ENCODE measurements around the gene ORC3. TPM values are rescaled to one million over a fixed set of nuclear protein-coding genes. Genes with fewer than 3 reads are reported as not detected.
"Not testable (repeated sequence)": the region's sequence is repeated elsewhere in the genome, so short reads cannot be mapped to it uniquely, and the experiment has no call there.

Gene ORC3
- total RNA-seq, 1 donor from 2014 or later = 13.3 TPM

DNA sequence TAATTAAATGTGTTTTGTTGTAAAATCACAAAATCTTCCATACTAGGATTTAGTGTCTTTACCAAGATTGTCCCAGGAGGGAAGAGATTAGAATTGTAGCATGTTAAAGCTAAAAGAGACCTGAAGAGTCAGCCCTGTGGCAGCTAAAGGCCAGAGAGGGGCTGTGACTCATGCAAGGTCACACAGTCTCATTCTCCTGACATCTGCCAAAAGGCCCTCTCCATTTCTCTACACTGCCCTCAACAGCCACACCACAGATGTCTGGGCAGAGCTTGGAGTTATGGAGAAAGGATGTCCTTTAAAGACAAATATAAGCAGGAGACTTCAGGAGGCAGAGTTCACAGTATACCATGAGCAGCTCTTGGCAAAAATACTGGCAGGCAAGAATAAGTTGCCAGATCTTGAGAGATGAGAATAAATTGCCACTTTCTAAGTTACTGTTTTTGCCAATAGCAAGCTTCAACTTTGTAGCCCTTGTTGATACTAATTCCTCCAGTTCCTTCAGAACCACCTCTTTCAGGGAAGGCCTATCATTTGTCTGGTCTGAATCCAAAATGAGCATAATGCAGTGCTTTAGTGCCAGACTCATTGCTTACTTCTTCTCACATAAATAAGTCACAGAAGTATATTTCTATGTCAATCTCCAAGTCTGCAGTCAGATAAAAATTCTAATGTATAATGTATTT is 70.4 kb downstream of the ORC3 start:
- no peak for DNase-seq (ENCODE audit: low read depth, low spot score)

DNA sequence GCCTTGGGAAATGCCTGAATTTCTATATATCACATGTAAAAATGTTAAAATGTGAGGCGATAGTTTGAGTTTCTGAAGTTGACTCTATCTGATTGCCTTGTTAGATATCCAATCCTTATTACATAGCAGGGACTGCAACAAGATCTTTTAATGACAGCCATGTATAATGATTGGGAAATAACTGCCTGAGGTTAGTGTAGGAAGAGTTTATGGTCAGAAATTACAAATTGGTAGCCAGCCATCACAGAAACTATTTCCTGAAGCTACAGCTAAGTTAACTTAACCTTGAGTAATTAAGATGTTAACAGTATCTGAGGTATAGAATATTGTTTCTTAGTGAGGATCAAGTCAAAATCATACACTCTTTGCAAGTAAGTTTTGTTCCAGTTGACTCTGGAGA is 71.1 kb downstream of the ORC3 start:
- DNase-seq (ENCODE audit: low read depth, low spot score) = no peak

GRCh38 chr6:87661503-87661902 is 71.6 kb downstream of the ORC3 start:
- no peak for DNase-seq (ENCODE audit: low read depth, low spot score)

DNA sequence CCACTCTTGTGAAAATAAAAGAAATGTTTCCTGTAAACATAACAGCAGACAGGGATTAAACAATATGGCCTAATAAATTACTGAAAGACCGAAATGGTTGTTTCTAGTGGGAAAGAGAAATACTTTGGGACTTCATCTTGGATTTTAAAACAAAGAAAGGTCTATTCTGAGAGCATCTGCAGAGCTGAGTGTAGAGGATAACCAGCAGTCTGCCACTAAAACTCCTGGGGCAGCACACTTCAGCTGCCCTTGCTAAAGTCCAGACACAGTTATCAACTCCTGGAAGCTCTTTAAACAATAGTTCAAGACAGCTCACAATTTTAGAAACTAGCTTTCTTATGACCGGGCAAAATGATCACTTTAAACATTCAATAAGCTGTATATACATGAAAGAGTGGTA is 73.5 kb downstream of the ORC3 start:
- no peak for DNase-seq (ENCODE audit: low read depth, low spot score)

DNA sequence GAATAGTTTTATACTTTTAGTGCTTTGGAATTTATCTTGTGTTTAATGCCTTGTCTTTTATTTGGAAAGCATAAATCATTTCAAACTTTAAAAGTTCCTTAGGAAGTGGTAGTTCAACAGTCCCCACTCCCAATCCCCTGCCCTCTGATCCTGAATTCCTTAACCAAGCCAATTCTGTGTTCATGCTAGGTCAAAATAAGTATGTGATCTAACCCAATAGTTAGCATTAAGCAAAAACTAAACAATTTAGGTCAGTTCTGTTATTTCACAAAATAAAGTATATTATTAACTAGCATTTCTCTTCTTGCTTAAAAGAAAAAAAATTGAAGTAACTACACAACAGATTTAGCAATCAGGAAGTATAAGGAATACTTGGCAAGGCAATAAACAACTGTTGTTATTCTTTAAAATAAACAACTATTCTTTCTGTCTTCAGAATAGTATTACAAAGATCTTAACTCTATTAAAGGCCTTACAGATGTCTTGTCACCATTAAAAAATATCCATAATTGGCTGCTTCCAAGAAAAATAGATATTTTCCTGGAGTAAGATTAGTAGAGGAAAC is 75.1 kb downstream of the ORC3 start:
- no peak for DNase-seq (ENCODE audit: low read depth, low spot score)

GRCh38 chr6:87667032-87667431 is 77.1 kb downstream of the ORC3 start:
- no peak for DNase-seq (ENCODE audit: low read depth, low spot score)

DNA sequence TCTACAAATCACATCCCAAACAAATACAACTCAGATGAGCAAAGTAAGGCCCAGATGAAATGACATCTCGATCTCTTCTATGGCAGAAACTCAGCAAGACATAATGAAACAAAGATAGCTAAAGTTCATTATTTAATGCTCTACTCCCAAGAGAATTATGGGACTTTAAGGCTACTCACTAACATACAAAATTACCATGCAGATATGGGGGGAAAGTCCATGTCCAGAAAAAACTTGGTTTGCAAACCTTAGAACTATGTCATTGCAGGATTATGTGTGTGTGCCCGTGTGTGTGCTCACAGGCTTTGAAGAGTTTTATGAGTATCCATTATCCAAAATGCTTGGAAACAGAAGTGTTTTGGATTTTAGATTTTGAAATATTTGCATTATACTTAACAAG is 78.1 kb downstream of the ORC3 start:
- no peak for DNase-seq (ENCODE audit: low read depth, low spot score)

DNA sequence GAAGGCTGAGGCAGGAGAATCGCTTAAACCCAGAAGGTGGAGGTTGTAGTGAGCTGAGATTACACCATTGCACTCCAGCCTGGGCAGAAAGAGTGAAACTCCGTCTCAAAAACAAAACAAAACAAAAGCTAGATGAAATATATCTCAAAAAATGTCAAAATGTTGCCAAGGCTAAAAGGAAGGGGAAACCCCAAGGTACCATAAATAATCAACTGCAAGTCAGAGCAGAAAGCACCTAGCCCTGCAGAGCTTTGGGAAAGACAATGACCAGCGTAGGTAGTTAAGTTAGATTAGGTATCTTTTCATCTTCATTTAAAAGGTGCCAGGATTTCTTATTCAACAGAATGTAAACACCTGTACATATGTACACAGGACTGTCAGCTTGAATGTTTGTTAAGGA is 79.1 kb downstream of the ORC3 start:
- DNase-seq (ENCODE audit: low read depth, low spot score) = no peak

DNA sequence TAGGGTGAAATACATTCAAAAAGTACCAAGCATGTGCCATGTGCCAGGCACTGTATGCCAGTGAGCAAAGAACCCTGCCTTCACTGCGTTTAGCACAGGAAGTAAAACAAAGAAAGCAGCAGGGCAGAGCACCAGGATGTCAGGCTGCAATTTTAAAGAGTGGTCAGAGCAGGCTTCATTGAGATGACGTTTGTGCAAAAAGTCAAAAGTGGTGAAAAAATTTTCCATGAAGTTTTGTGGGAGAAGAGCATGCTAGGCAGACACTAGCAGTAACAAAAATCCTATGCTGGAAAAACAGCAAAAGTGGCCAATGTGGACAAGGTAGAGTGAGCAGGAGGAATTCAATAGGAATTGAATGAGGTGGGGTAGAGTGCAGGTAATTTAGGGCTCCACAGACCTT is 80.8 kb downstream of the ORC3 start:
- DNase-seq (ENCODE audit: low read depth, low spot score) = no peak

- DNase-seq (ENCODE audit: low read depth, low spot score) = no peak
These were observed 81.7 kb downstream of the ORC3 start for GRCh38 chr6:87671555-87672029.

GRCh38 chr6:87672641-87673040 is 82.7 kb downstream of the ORC3 start:
- no peak for DNase-seq (ENCODE audit: low read depth, low spot score)

DNA sequence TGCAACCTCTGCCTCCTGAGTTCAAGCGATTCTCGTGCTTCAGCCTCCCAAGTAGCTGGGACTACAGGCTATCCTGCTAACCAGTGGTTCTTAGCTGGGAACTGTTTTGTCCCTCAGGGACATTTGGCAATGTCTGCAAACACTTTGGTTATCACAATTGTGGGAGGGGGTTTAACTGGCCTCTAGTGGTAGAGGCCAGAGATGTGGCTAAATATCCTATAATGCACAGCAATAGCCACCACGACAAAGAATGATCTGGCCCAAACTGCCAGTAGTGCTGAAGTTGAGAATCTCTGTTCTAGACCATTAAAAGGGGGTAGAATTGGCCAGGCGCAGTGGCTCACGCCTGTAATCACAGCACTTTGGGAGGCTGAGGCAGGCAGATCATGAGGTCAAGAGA is 83.3 kb downstream of the ORC3 start:
- DNase-seq (ENCODE audit: low read depth, low spot score) = no peak

DNA sequence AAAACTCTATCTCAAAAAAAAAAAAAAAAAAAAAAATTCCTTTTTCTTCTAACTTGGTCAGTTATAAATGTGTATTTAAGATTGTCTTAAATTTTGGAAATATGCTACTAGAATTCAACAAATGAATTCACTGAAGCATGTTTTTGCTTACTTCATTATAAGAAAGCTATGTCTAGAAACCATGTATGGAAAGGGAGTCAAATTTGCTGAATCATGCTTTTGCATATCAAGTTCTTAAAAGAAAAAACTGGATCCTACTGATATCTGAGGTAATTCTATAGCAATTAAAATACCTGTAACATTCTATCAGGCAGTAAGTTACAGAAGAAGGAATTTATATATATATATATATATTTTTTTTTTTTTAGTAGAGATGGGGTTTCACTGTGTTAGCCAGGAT is 84.4 kb downstream of the ORC3 start:
- DNase-seq (ENCODE audit: low read depth, low spot score) = no peak

- DNase-seq (ENCODE audit: low read depth, low spot score) = no peak
These were observed 85.2 kb downstream of the ORC3 start for GRCh38 chr6:87675004-87675681.

- no peak for DNase-seq (ENCODE audit: low read depth, low spot score)
These were observed 92.4 kb downstream of the ORC3 start for GRCh38 chr6:87682310-87682709.

- DNase-seq (ENCODE audit: low read depth, low spot score) = no peak
These were observed 94.0 kb downstream of the ORC3 start for GRCh38 chr6:87683890-87684289.

GRCh38 chr6:87684895-87685654 is 95.1 kb downstream of the ORC3 start:
- DNase-seq (ENCODE audit: low read depth, low spot score) = no peak

GRCh38 chr6:87686636-87687205 is 96.8 kb downstream of the ORC3 start:
- DNase-seq (ENCODE audit: low read depth, low spot score) = not testable (repeated sequence)

DNA sequence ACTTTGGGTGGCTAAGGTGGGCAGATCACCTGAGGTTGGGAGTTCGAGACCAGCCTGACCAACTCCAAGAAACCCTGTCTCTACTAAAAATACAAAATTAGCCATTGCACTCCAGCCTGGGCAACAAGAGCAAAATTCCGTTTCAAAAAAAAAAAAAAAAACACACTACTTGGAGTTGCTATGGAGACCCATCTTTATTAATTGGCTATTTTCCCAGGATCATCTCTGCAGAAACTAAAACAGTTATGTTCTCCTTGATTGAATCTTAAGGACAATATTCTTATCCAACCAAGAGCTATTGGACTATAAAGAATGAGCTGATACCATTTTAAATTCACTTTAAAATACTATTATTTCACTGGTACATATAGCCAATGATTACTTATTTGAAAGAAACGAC is 97.4 kb downstream of the ORC3 start:
- no peak for DNase-seq (ENCODE audit: low read depth, low spot score)

- not testable (repeated sequence) for DNase-seq (ENCODE audit: low read depth, low spot score)
These were observed 98.0 kb downstream of the ORC3 start for GRCh38 chr6:87687893-87688292.

DNA sequence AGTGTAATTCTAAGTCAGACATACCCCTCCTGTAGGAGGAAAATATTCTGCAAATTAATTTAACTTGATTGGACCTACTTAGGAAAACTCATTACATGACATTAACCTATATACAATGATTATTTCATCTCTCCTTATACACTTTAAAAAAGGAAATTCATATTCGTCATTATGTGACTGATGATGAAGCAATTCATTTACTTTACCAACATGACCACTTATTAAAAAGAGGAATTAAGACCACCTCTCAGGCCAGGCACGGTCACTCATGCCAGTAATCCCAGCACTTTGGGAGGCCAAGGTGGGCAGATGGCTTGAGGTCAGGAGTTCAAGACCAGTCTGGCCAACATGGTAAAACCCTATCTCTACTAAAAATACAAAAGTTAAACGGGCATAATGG is 100.5 kb downstream of the ORC3 start:
- DNase-seq (ENCODE audit: low read depth, low spot score) = no peak

- no peak for DNase-seq (ENCODE audit: low read depth, low spot score)
These were observed 102.2 kb downstream of the ORC3 start for GRCh38 chr6:87692086-87692485.
